Esophagus (tissue), 2 donors: ENCODE data around the gene RNASE1. TPM values are rescaled to one million over a fixed set of nuclear protein-coding genes. Genes with fewer than 3 reads are reported as not detected.
"Not testable (repeated sequence)": the region's sequence is repeated elsewhere in the genome, so short reads cannot be mapped to it uniquely, and the experiment has no call there.

Experiments
- H3K27ac ChIP-seq, 2 donors: one replicate each; pipeline ENCODE4 v1.5.1; 2013; ENCODE audit warnings: low read depth in 2 of 2, mild to moderate bottlenecking in 2 of 2, inconsistent platforms in 1 of 2, low read length in 1 of 2, moderate library complexity in 1 of 2
- H3K27me3 ChIP-seq, 2 donors: one replicate each; pipeline ENCODE4 v1.6.1; 2013; ENCODE audit warnings: low read length in 2 of 2, control low read depth in 1 of 2, mild to moderate bottlenecking in 1 of 2; ENCODE audit not compliant: insufficient read depth in 2 of 2, control insufficient read depth in 1 of 2
- H3K36me3 ChIP-seq, 2 donors: one replicate each; pipeline ENCODE4 v1.6.1; 2013; ENCODE audit warnings: low read length in 1 of 2; ENCODE audit not compliant: control insufficient read depth in 2 of 2, insufficient read depth in 2 of 2
- H3K4me1 ChIP-seq, 2 donors: one replicate each; pipeline ENCODE4 v1.6.1; 2013; ENCODE audit warnings: low read length in 1 of 2; ENCODE audit not compliant: control insufficient read depth in 2 of 2, insufficient read depth in 2 of 2
- H3K4me3 ChIP-seq, 2 donors: one replicate each; pipeline ENCODE4 v1.5.1; 2013; ENCODE audit warnings: low read length in 2 of 2, mild to moderate bottlenecking in 2 of 2, low read depth in 1 of 2, moderate library complexity in 1 of 2
- H3K9me3 ChIP-seq, 2 donors: one replicate each; pipeline ENCODE4 v1.6.1; 2013; ENCODE audit warnings: mild to moderate bottlenecking in 2 of 2, low read depth in 1 of 2, low read length in 1 of 2, moderate library complexity in 1 of 2; ENCODE audit not compliant: control insufficient read depth in 2 of 2, insufficient read depth in 1 of 2
- WGBS, 2 donors: extraction: QIAGEN DNeasy Blood & Tissue Kit; methylation state at CpG; one replicate each; pipeline ENCODE4 v1.1.7; 2013; 5-methylcytosine and 5-hydroxymethylcytosine counted together
- polyA plus RNA-seq, 2 donors: library from polyadenylated mRNA; stranded (reverse); fragments of 200-250 nt; gene quantifications; one replicate each; pipeline ENCODE4 v1.2.3, GENCODE V29; 2013
- donor health status: healthy with polysubstance abuse.
- donor health status: Bipolar disorder and iron deficiency.

RNASE1 gene
- polyA plus RNA-seq, 2 donors: 21.7 to 46.5 TPM

DNA sequence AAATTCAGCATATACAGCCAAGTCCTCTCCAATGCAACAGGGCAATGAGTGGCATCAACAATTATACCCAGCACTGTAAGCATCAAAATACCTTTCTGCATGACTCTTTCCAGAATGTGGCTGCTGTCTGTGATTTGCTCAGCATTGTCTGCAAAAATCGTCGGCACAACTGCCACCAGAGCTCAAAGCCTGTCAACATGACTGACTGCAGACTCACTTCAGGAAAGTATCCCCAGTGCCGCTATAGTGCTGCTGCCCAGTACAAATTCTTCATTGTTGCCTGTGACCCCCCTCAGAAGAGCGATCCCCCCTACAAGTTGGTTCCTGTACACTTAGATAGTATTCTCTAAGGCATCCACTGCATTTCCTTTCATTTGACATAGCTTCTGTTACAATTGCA lies 20.8 kb downstream of the RNASE1 start:
- Histone ChIP-seq H3K27ac (no peak overlapping the region), H3K4me1 (no peaks in the 10 kb centered on the region), H3K4me3 (no peak overlapping the region), H3K9me3 (no peaks in the 10 kb centered on the region), H3K36me3 (no peaks in the 10 kb centered on the region), H3K27me3 (no peaks in the 10 kb centered on the region)
- WGBS, 2 donors: 25 to 33% methylated on average over 4 of the region's 4 CpGs

DNA sequence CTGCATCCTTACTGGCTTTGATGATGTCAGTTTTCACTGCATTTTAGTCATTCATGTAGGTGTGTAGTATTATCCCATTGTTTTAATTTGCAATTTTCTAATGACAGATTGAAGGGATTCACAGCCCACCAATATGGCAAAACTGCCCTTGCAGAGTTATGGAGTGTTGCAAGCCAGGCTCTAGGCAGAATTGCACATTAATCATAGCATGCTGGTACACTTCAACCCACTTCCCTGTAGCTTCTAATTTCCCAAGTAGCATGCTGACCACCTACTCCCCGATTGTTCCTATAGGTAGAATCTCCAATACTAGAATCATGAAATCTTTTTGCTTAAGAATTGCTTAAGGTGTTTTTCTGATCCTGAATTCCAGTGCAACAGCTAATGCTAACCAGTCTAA lies 26.7 kb downstream of the RNASE1 start:
- Histone ChIP-seq H3K4me3 (no peak overlapping the region), H3K4me1 (no peaks in the 10 kb centered on the region), H3K36me3 (no peaks in the 10 kb centered on the region), H3K9me3 (no peaks in the 10 kb centered on the region), H3K27ac (no peak overlapping the region), H3K27me3 (no peaks in the 10 kb centered on the region)
- 85 to 91% methylated on average over 1 of the region's 1 CpG for WGBS, 2 donors

DNA sequence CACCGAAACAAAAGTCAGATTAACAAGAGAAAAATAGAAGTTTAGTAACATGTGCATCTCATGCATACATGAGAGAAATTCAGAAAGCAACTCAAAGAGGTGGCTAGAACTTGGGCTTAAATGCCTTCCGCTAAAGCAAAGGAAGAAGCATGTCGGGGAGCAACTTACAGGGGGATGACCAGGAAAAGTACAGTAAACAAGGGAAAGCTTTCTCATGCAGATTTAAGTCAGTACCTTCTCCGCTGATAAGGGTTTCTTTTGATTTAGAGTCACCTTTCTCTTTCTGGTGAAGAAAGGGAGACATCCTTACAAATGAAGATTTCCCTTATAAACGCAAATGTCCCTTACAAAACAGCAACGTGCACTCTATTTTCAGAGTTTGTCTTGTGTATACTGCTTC lies 27.6 kb downstream of the RNASE1 start:
- H3K9me3 ChIP-seq: no peaks in the 10 kb centered on the region
- no peak overlapping the region for H3K4me3 ChIP-seq
- H3K27me3 ChIP-seq: no peaks in the 10 kb centered on the region
- WGBS, 2 donors: 58 to 64% methylated on average over 6 of the region's 6 CpGs
- no peak overlapping the region for H3K27ac ChIP-seq
- no peaks in the 10 kb centered on the region for H3K36me3 ChIP-seq
- no peaks in the 10 kb centered on the region for H3K4me1 ChIP-seq

DNA sequence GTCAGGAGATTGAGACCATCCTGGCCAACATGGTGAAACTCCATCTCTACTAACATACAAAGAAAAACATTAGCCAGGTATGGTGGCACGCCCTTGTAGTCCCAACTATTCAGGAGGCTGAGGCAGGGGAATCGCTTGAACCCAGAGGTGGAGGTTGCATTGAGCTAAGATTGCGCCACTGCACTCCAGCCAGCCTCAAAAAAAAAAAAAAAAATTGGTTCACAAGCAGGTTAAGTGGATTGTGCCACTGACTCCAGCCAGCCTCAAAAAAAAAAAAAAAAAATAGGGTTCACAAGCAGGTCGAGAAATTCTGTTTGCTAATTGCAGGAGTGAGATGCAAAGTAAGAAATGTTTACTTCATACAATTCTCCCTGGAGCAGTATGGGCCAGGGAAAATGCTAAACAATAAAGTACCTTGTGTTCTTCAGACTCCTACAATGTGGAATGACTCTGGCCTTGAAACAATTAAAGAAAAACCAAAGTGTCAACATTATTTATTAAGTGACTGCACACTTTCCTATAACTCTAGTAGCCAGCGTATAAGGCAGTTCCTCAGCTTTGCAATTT lies 28.3 kb downstream of the RNASE1 start:
- 70 to 73% methylated on average over 5 of the region's 5 CpGs for WGBS, 2 donors
- Histone ChIP-seq H3K27me3 (no peaks in the 10 kb centered on the region), H3K9me3 (no peaks in the 10 kb centered on the region), H3K4me3 (no peak overlapping the region), H3K36me3 (no peaks in the 10 kb centered on the region), H3K4me1 (no peaks in the 10 kb centered on the region), H3K27ac (no peak overlapping the region)

DNA sequence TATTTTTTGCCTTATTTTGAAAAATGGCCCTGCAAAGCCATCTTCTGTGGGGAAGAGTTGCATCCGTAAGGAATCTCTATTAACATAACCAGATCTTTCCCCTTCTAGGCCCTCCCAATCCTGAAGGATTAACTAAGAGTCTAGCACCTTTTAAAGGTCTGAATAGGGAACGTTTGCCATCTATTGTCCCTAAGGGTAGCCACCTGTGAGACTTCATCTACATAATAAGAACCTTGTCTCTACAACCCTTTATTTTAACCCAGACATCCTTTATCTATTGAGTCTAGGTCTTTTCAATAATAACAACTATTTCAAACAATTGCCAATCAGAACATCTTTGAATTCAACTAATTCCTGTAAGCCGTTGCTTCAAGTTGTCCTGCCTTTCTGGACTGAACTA lies 30.0 kb downstream of the RNASE1 start:
- Histone ChIP-seq H3K9me3 (no peaks in the 10 kb centered on the region), H3K36me3 (no peaks in the 10 kb centered on the region), H3K4me1 (no peaks in the 10 kb centered on the region), H3K4me3 (no peak overlapping the region), H3K27me3 (peaks cover 0 to 2% of the 10 kb centered on the region in 2 donors), H3K27ac (no peak overlapping the region)
- WGBS, 2 donors: 62 to 77% methylated on average over 3 of the region's 3 CpGs

DNA sequence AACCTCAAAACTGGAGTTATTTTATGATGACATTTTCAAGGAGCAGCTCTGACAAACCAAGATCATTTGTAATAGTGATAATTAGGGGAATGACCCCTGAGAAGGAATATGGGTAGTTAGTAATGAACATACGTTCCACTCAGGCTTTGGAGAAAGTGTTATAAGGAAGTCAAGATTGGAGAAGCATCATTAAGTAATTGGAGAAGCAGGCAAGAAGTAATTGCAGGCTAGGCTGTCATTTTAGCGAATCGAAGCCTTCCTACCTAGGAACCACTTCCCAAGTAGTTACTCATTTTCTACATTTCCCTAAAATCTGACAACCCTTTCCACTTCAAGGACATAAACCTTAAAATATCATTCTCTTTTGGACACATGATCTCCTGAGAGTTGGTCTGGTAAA lies 33.2 kb downstream of the RNASE1 start:
- H3K9me3 ChIP-seq: no peaks in the 10 kb centered on the region
- H3K27me3 ChIP-seq: peaks cover 0 to 2% of the 10 kb centered on the region in 2 donors
- no peak overlapping the region for H3K27ac ChIP-seq
- H3K4me1 ChIP-seq: no peaks in the 10 kb centered on the region
- 85 to 87% methylated on average over 3 of the region's 3 CpGs for WGBS, 2 donors
- no peak overlapping the region for H3K4me3 ChIP-seq
- no peaks in the 10 kb centered on the region for H3K36me3 ChIP-seq

DNA sequence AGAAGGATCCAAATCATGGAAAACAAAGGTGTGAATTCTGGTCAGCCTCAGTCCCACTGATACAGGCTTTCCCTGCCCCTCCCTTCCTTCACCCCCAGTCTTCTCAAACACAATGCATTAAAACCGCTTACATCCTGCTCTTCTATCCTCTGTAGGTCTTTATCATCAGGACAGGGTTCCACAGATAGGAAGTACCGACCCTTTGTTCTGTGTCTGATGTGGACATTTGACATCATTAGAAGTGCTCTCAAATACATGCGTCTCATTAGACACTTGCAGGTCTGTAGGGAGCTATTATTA lies 34.1 kb downstream of the RNASE1 start:
- H3K27me3 ChIP-seq: peaks cover 0 to 2% of the 10 kb centered on the region in 2 donors
- no peak overlapping the region for H3K27ac ChIP-seq
- H3K4me3 ChIP-seq: no peak overlapping the region
- 80% methylated on average over 3 of the region's 3 CpGs for WGBS, 2 donors
- no peaks in the 10 kb centered on the region for H3K9me3 ChIP-seq
- no peaks in the 10 kb centered on the region for H3K4me1 ChIP-seq
- H3K36me3 ChIP-seq: no peaks in the 10 kb centered on the region

DNA sequence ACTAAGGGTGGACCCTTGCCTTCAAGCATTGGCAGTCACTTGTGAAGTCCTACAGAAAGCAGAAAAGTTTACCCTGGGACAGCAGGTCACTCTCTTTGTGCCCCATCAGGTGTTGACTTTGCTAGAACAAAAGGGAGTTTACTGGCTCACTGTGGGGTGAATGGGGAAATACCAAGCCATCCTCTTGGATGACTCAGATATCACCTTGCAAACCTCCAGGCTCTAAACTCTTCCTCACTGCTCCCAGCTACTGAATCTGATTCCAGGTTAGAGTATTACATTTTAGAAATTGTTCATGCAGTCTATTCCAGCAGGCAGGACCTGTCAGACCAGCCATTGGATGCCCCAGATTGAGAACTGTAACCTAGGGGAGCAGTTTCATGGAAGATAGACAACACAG lies 41.7 kb downstream of the RNASE1 start:
- Histone ChIP-seq H3K9me3 (no peaks in the 10 kb centered on the region), H3K4me3 (no peak overlapping the region), H3K27ac (no peak overlapping the region), H3K36me3 (no peaks in the 10 kb centered on the region), H3K4me1 (no peaks in the 10 kb centered on the region), H3K27me3 (no peaks in the 10 kb centered on the region)

DNA sequence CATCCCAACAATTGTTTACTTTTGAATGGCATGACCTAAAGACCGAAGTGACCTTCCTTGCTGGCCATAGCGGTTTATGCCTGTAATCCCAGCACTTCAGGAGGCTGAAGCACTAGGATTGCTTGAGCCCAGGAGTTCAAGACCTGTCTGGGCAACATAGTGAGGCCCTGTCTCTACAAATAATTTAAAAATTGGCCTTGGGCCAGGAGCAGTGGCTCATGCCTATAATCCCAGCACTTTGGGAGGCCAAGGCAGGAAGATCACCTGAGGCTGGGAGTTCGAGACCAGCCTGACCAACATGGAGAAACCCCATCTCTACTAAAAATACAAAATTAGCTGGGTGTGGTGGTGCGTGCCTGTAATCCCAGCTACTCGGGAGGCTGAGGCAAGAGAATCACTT lies 43.2 kb downstream of the RNASE1 start:
- not testable (repeated sequence) for H3K36me3 ChIP-seq, H3K4me3 ChIP-seq, H3K4me1 ChIP-seq, H3K27me3 ChIP-seq, H3K9me3 ChIP-seq, H3K27ac ChIP-seq
- 89 to 93% methylated on average over 3 to 5 of the region's 5 CpGs for WGBS, 2 donors

DNA sequence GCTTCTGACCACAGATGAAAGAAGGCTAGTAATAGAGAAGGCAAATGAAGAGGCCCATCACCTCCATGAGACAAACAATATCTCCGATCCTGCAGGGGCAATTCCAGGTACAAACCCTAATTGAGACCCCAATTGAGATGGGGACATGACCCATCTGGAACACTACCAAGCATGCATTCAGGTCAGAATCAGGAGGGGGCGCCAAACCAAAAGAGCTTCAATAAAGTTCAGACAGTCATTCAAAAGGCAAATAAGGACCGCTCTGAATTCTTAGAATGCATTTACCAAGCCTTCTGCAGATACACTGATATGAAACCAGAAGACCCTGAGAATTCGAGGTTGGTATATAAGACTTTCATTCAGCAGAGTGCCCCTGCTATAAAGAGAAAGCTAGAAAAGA lies 44.7 kb downstream of the RNASE1 start:
- H3K27ac ChIP-seq: no peak overlapping the region
- H3K27me3 ChIP-seq: no peaks in the 10 kb centered on the region
- WGBS, 2 donors: 59 to 65% methylated on average over 4 of the region's 4 CpGs
- H3K9me3 ChIP-seq: peaks cover 0 to 2% of the 10 kb centered on the region in 2 donors
- no peak overlapping the region for H3K4me3 ChIP-seq
- H3K36me3 ChIP-seq: no peaks in the 10 kb centered on the region
- no peaks in the 10 kb centered on the region for H3K4me1 ChIP-seq
